OCI-LY7 (cell line): ENCODE results near the gene CPSF7. TPM values are rescaled to one million over a fixed set of nuclear protein-coding genes. Genes with fewer than 3 reads are reported as not detected.

Experiments used
- BruUV-seq: library from RNA; stranded (reverse); fragments of 400-500 nt; replicated peaks from 2 replicates; lab custom pipeline; 2021; lab: Mats Ljungman, UMichigan
- CTCF ChIA-PET: fragments of 300-600 bp; sonication (Branson Sonifier 250); formaldehyde crosslinking; loops from one replicate; lab custom pipeline; 2022; ENCODE audit warnings: antibody characterized with exemption; ENCODE audit not compliant: unreplicated experiment; lab: Charles Lee
- POLR2A ChIA-PET: fragments of 300-600 bp; sonication (Branson Sonifier 250); formaldehyde crosslinking; loops from one replicate; lab custom pipeline; 2022; ENCODE audit warnings: antibody characterized with exemption; lab: Charles Lee
- DNase-seq: peaks from one replicate; pipeline ENCODE4 v3.0.0-alpha.2; 2015; ENCODE audit warnings: low spot score
- H2AFZ ChIP-seq: fragments of 200-600 bp; sonication (generic), shearing (Covaris generic); 2 replicates; pipeline ENCODE4 v1.6.1; 2014; ENCODE audit warnings: mild to moderate bottlenecking, antibody characterized with exemption, low read length, moderate library complexity
- H3K27ac ChIP-seq: fragments of 200-600 bp; sonication (generic); 2 replicates; pipeline ENCODE4 v1.5.1; 2014; ENCODE audit warnings: mixed run types, low read depth, mild to moderate bottlenecking, moderate library complexity, low read length, inconsistent platforms; ENCODE audit not compliant: poor library complexity, severe bottlenecking
- H3K36me3 ChIP-seq: fragments of 200-600 bp; sonication (generic); 2 replicates; pipeline ENCODE4 v1.6.1; 2014; ENCODE audit warnings: mild to moderate bottlenecking, antibody characterized with exemption, low read length, moderate library complexity, mixed read lengths; ENCODE audit not compliant: insufficient read depth
- H3K4me1 ChIP-seq: fragments of 200-600 bp; sonication (generic); 2 replicates; pipeline ENCODE4 v1.5.1; 2014; ENCODE audit warnings: mild to moderate bottlenecking, low read length; ENCODE audit not compliant: insufficient read depth, poor library complexity, severe bottlenecking
- H3K4me2 ChIP-seq: fragments of 200-600 bp; sonication (generic); 2 replicates; pipeline ENCODE4 v1.6.1; 2014; ENCODE audit warnings: mild to moderate bottlenecking, low read length
- H3K4me3 ChIP-seq: fragments of 200-600 bp; sonication (generic); 2 replicates; pipeline ENCODE4 v1.5.1; 2014; ENCODE audit warnings: mild to moderate bottlenecking, low read depth, low read length; ENCODE audit not compliant: poor library complexity, severe bottlenecking
- H3K79me2 ChIP-seq: fragments of 200-600 bp; sonication (generic); 2 replicates; pipeline ENCODE4 v1.6.1; 2016; ENCODE audit warnings: low read depth, mild to moderate bottlenecking, low read length, moderate library complexity, mixed read lengths; ENCODE audit not compliant: insufficient read depth
- H3K9me2 ChIP-seq: fragments of 200-600 bp; sonication (generic); 2 replicates; pipeline ENCODE4 v1.6.1; 2016; ENCODE audit warnings: mild to moderate bottlenecking, low read length, mixed read lengths; ENCODE audit not compliant: insufficient read depth
- H3K9me3 ChIP-seq: fragments of 200-600 bp; sonication (generic); 2 replicates; pipeline ENCODE4 v1.6.1; 2014; ENCODE audit warnings: mild to moderate bottlenecking, mixed run types, low read length, mixed read lengths
- H4K20me1 ChIP-seq: fragments of 200-600 bp; sonication (generic); 2 replicates; pipeline ENCODE4 v1.6.1; 2014; ENCODE audit warnings: mild to moderate bottlenecking, antibody characterized with exemption, low read length, moderate library complexity, mixed read lengths; ENCODE audit not compliant: insufficient read depth
- CTCF ChIP-seq: fragments of 200-600 bp; sonication (generic); conservative IDR thresholded peaks from 2 replicates; pipeline ENCODE4 v1.5.1; 2014; ENCODE audit warnings: mild to moderate bottlenecking, antibody characterized with exemption, low read length, moderate library complexity, mixed read lengths
- EZH2phosphoT487 ChIP-seq: fragments of 200-600 bp; sonication (generic); IDR thresholded peaks from 2 replicates; pipeline ENCODE4 v1.6.1; 2018; ENCODE audit warnings: low read depth, borderline replicate concordance, mild to moderate bottlenecking, mixed run types, antibody characterized with exemption, low read length, moderate library complexity, mixed read lengths
- intact Hi-C: fragments of 100-400 bp; cut with micrococcal nuclease; formaldehyde crosslinking; loops from one replicate; pipeline ENCODE4 v1.10.0; 2022; ENCODE audit not compliant: unreplicated experiment
- total RNA-seq, 2 experiments: library from RNA; depleted of rRNA in 1 of 2; stranded (reverse); fragments of >200 nt in 1 of 2; shearing (Covaris generic) in 1 of 2; gene quantifications; 2 replicates each; pipeline ENCODE4 v1.2.3, GENCODE V29; 2014 to 2022

The CPSF7 gene
- total RNA-seq, 2 experiments from 2014 or later = 69.4 to 128 TPM

DNA sequence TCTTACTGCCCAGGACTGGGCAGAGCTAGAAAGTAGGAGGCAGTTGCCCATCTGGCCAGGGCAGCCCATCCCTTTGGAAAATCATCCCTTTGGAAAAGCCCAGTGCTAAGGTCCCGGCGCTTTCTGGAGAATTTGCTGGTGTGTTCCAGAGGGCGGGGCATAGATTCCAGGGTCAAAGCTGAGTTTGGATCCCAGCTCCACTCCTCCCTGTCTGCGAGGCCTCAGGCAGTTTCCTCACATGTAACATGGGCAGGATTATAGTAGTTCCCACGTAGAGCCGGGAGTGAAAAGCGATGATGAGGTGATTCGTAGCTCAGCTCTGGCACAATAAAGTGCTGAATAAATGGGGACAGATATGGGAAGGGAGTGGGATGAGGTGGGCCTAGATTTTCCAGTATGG, 47.4 kb upstream of the CPSF7 start:
- no peaks in the 10 kb centered on the region for H3K4me1 ChIP-seq
- H4K20me1 ChIP-seq = no peaks in the 10 kb centered on the region
- no peaks in the 10 kb centered on the region for H3K9me3 ChIP-seq
- TF ChIP-seq CTCF = no peak
- no peak for TF ChIP-seq EZH2phosphoT487
- intact Hi-C loops = loop anchor here (1.0 to 5.0 kb wide), 2 partner anchors 40 to 160 kb away; no protein-coding TSS in a partner anchor
- H2AFZ ChIP-seq = no peak overlapping the region
- no peak overlapping the region for H3K4me3 ChIP-seq
- H3K36me3 ChIP-seq = peaks cover 6% of the 10 kb centered on the region; the same call in 1 of the 2 replicates
- BruUV-seq = no TSS peak
- H3K27ac ChIP-seq = no peak overlapping the region
- no peaks in the 10 kb centered on the region for H3K79me2 ChIP-seq
- no peaks in the 10 kb centered on the region for H3K9me2 ChIP-seq
- no peak for DNase-seq
- CTCF ChIA-PET = no interaction called here
- POLR2A ChIA-PET = interaction anchor here (0.6 kb wide), 1 partner anchor 161 kb away, joined by 4 read pairs; no protein-coding TSS in a partner anchor
- H3K4me2 ChIP-seq = no peak overlapping the region

- H3K4me2 ChIP-seq = no peak overlapping the region
- H4K20me1 ChIP-seq = no peaks in the 10 kb centered on the region
- ChIA-PET POLR2A (no interaction called here), CTCF (no interaction called here)
- no peak overlapping the region for H3K4me3 ChIP-seq
- no peaks in the 10 kb centered on the region for H3K4me1 ChIP-seq
- no peak overlapping the region for H3K27ac ChIP-seq
- intact Hi-C loops = loop anchor here (5.0 kb wide), 1 partner anchor 161 kb away; no protein-coding TSS in a partner anchor
- H3K9me3 ChIP-seq = no peaks in the 10 kb centered on the region
- no peaks in the 10 kb centered on the region for H3K9me2 ChIP-seq
- no TSS peak for BruUV-seq
- H2AFZ ChIP-seq = no peak overlapping the region
- TF ChIP-seq CTCF (no peak), EZH2phosphoT487 (no peak)
- no peak for DNase-seq
- no peaks in the 10 kb centered on the region for H3K79me2 ChIP-seq
- H3K36me3 ChIP-seq = peaks cover 6% of the 10 kb centered on the region; the same call in 1 of the 2 replicates
Observed at GRCh38 chr11:61476371-61476770, 46.6 kb upstream of the CPSF7 start.

- Histone ChIP-seq H3K36me3 (peaks cover 11% of the 10 kb centered on the region; the same call in 1 of the 2 replicates), H2AFZ (no peak overlapping the region), H3K4me3 (no peak overlapping the region), H3K4me2 (no peak overlapping the region), H4K20me1 (no peaks in the 10 kb centered on the region), H3K4me1 (no peaks in the 10 kb centered on the region), H3K9me2 (no peaks in the 10 kb centered on the region), H3K9me3 (no peaks in the 10 kb centered on the region), H3K79me2 (no peaks in the 10 kb centered on the region), H3K27ac (no peak overlapping the region)
- TF ChIP-seq EZH2phosphoT487 (no peak), CTCF (no peak)
- ChIA-PET POLR2A (no interaction called here), CTCF (no interaction called here)
- no TSS peak for BruUV-seq
- DNase-seq = no peak
- intact Hi-C loops = loop anchor here (5.0 kb wide), 1 partner anchor 162 kb away; no protein-coding TSS in a partner anchor
Observed at GRCh38 chr11:61475433-61475832, 45.7 kb upstream of the CPSF7 start.
